ENCODE data around the gene TBC1D17.
A peak's percentile ranks its signal among the peaks of the same experiment; 100 is the strongest.

DNA sequence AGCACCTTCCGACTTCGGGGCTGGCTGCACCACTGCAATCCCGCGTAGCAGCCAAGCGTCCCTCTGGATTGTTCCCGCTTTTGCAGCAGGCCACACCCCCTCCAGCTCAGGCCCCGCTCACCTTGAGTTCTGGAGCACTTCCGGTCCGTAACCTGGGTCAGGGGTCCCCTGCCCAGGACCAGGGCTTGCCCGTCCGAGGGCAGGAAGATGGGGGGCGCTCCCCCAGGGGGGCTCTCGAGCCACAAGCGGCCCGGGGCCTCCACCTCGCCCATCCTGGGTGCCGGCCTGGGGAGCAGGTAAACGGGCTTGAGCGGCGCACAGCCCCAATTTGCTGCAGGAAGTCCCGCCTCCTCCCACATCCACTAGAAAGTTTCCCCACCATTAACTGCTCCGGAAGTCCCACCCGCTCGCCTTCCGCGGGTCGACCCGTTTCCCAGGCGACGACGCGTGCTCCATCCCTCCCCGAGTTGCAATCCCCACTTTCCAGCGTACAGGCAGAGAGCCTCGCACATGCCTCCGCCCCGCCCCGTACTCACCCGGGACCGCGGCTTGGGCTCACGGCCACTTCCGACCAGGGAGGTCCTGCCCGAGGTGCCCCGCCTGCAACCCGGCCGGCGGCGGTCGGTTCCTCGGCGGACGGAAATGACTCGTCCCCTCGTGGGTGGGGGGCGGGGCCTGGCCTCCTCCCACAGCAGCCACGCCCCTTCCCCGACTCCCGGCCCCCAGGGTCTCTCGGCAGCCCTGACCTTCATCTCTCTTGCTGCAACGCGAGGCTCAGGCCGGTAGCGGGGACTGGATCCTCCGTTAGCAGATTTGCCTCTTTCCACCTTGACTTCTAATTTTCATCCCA, 10.3 kb upstream of the TBC1D17 start, which contains the start of gene PNKP:
- TF ChIP-seq POLR2AphosphoS2 (conservative IDR thresholded peaks at IDR 0.05; ENCODE audit: low read length) (no peak), MAZ (IDR thresholded peaks at IDR 0.05; ENCODE audit: borderline replicate concordance, low read depth, low read length) (peak; percentile 87; the same call in 1 of the 2 replicates)
- TF ChIP-seq, protein P1, sequence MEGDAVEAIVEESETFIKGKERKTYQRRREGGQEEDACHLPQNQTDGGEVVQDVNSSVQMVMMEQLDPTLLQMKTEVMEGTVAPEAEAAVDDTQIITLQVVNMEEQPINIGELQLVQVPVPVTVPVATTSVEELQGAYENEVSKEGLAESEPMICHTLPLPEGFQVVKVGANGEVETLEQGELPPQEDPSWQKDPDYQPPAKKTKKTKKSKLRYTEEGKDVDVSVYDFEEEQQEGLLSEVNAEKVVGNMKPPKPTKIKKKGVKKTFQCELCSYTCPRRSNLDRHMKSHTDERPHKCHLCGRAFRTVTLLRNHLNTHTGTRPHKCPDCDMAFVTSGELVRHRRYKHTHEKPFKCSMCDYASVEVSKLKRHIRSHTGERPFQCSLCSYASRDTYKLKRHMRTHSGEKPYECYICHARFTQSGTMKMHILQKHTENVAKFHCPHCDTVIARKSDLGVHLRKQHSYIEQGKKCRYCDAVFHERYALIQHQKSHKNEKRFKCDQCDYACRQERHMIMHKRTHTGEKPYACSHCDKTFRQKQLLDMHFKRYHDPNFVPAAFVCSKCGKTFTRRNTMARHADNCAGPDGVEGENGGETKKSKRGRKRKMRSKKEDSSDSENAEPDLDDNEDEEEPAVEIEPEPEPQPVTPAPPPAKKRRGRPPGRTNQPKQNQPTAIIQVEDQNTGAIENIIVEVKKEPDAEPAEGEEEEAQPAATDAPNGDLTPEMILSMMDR (IDR thresholded peaks at IDR 0.05), result no peak

Data from A549 (cell line).